ENCODE results near the gene HES4. TPM values are rescaled to one million over a fixed set of nuclear protein-coding genes. Genes with fewer than 3 reads are reported as not detected.

HES4 gene
- total RNA-seq, 3 donors from 2014 or later (not counting 1 experiment from before 2014, with no cell fraction given) = 15.4 to 35.5 (median 28.9) TPM

GRCh38 chr1:1001057-1001783, 1.3 kb upstream of the HES4 start:
- no peak for TF ChIP-seq CTCF (IDR thresholded peaks at IDR 0.05)
- no peaks in the 10 kb centered on the region for H3K9me3 Mint-ChIP-seq
- Histone ChIP-seq H3K4me1 (ENCODE audit: control insufficient read depth, insufficient read depth, low read length) (peaks cover 51% of the 10 kb centered on the region), H3K9me3 (ENCODE audit: control insufficient read depth, insufficient read depth, low read length) (no peaks in the 10 kb centered on the region), H3K27me3 (ENCODE audit: control insufficient read depth, insufficient read depth, low read length) (peaks cover 46% of the 10 kb centered on the region), H3K4me3 (ENCODE audit: low read length) (no peak overlapping the region), H3K36me3 (ENCODE audit: control insufficient read depth, insufficient read depth, low read length) (no peaks in the 10 kb centered on the region), H3K27ac (ENCODE audit: low read length) (no peak overlapping the region)
- peak in 1 of 2 donors; percentile 42 for DNase-seq
- H3K36me3 Mint-ChIP-seq = no peaks in the 10 kb centered on the region
- peak overlapping the region; percentile 80 to 90 for H3K27ac Mint-ChIP-seq
- peaks cover 15 to 17% of the 10 kb centered on the region in 2 donors for H3K4me1 Mint-ChIP-seq
- peaks cover 11 to 38% of the 10 kb centered on the region in 2 donors for H3K27me3 Mint-ChIP-seq (ENCODE audit: low read depth in 2 of 2)
- 3% methylated on average over 58 of the region's 58 CpGs for WGBS (ENCODE audit: insufficient coverage)
- intact Hi-C loops (cut with micrococcal nuclease) = no loop called here
- no peak for ATAC-seq
- peak overlapping the region; percentile 84 for H3K4me3 Mint-ChIP-seq

GRCh38 chr1:1000357-1001056, 610 bp upstream of the HES4 start:
- no peaks in the 10 kb centered on the region for H3K9me3 Mint-ChIP-seq
- no peak overlapping the region for H3K27ac ChIP-seq (ENCODE audit: low read length)
- WGBS (ENCODE audit: insufficient coverage) = 2% methylated on average over 75 of the region's 75 CpGs
- peaks cover 15 to 22% of the 10 kb centered on the region in 2 donors for H3K4me1 Mint-ChIP-seq
- H3K4me1 ChIP-seq (ENCODE audit: control insufficient read depth, insufficient read depth, low read length) = peaks cover 55% of the 10 kb centered on the region
- intact Hi-C loops (cut with micrococcal nuclease) = no loop called here
- DNase-seq (peak; percentile 84 to 91), ATAC-seq (peak; percentile 52 to 56 (median 55))
- H3K27ac Mint-ChIP-seq = peak overlapping the region; percentile 80 to 90
- no peaks in the 10 kb centered on the region for H3K9me3 ChIP-seq (ENCODE audit: control insufficient read depth, insufficient read depth, low read length)
- no peaks in the 10 kb centered on the region for H3K36me3 Mint-ChIP-seq
- H3K27me3 ChIP-seq (ENCODE audit: control insufficient read depth, insufficient read depth, low read length) = peaks cover 46% of the 10 kb centered on the region
- peaks cover 11 to 39% of the 10 kb centered on the region in 2 donors for H3K27me3 Mint-ChIP-seq (ENCODE audit: low read depth in 2 of 2)
- no peak for TF ChIP-seq CTCF (IDR thresholded peaks at IDR 0.05)
- H3K4me3 ChIP-seq (ENCODE audit: low read length) = peak overlapping the region; percentile 21
- H3K4me3 Mint-ChIP-seq = peak overlapping the region; percentile 84
- H3K36me3 ChIP-seq (ENCODE audit: control insufficient read depth, insufficient read depth, low read length) = no peaks in the 10 kb centered on the region

GRCh38 chr1:998995-999724, 737 bp downstream of the HES4 start:
- Histone ChIP-seq H3K27me3 (ENCODE audit: control insufficient read depth, insufficient read depth, low read length) (peaks cover 44% of the 10 kb centered on the region), H3K4me3 (ENCODE audit: low read length) (no peak overlapping the region), H3K9me3 (ENCODE audit: control insufficient read depth, insufficient read depth, low read length) (no peaks in the 10 kb centered on the region), H3K4me1 (ENCODE audit: control insufficient read depth, insufficient read depth, low read length) (peaks cover 41% of the 10 kb centered on the region), H3K36me3 (ENCODE audit: control insufficient read depth, insufficient read depth, low read length) (no peaks in the 10 kb centered on the region), H3K27ac (ENCODE audit: low read length) (no peak overlapping the region)
- peak overlapping the region; percentile 37 for H3K4me3 Mint-ChIP-seq
- peaks cover 4 to 12% of the 10 kb centered on the region in 2 donors for H3K4me1 Mint-ChIP-seq
- no peaks in the 10 kb centered on the region for H3K9me3 Mint-ChIP-seq
- H3K27me3 Mint-ChIP-seq (ENCODE audit: low read depth in 2 of 2) = peaks cover 8 to 29% of the 10 kb centered on the region in 2 donors
- DNase-seq = peak in 1 of 2 donors; percentile 68
- H3K36me3 Mint-ChIP-seq = no peaks in the 10 kb centered on the region
- under 1% methylated on average over 86 of the region's 86 CpGs for WGBS (ENCODE audit: insufficient coverage)
- intact Hi-C loops (cut with micrococcal nuclease) = no loop called here
- no peak overlapping the region for H3K27ac Mint-ChIP-seq
- peak; percentile 15 to 40 (median 23) for ATAC-seq
- TF ChIP-seq CTCF (IDR thresholded peaks at IDR 0.05) = no peak

Data from natural killer cell (primary cell).